Muscle of arm (tissue), 12 donors: Measurements from ENCODE around the gene SLC6A7. TPM values are rescaled to one million over a fixed set of nuclear protein-coding genes. Genes with fewer than 3 reads are reported as not detected.
"Not testable (repeated sequence)": the region's sequence is repeated elsewhere in the genome, so short reads cannot be mapped to it uniquely, and the experiment has no call there.

Experiments used
- DNase-seq: peaks from one replicate; pipeline ENCODE4 v3.0.0-alpha.2; 2013
- polyA plus RNA-seq, 12 donors: library from polyadenylated mRNA; unstranded; fragments of 120-200 nt; gene quantifications; one replicate each; pipeline ENCODE4 v1.2.1, GENCODE V29; 2013; ENCODE audit not compliant: insufficient read length in 12 of 12

Gene SLC6A7
- polyA plus RNA-seq, 12 donors: 0.20 to 1.9 (median 0.52) TPM; not detected in 2

- DNase-seq: no peak
These were observed 51.7 kb downstream of the SLC6A7 start for GRCh38 chr5:150241298-150242160.

GRCh38 chr5:150242251-150242894 lies 52.5 kb downstream of the SLC6A7 start:
- no peak for DNase-seq

GRCh38 chr5:150243590-150243989 lies 53.7 kb downstream of the SLC6A7 start:
- no peak for DNase-seq

DNA sequence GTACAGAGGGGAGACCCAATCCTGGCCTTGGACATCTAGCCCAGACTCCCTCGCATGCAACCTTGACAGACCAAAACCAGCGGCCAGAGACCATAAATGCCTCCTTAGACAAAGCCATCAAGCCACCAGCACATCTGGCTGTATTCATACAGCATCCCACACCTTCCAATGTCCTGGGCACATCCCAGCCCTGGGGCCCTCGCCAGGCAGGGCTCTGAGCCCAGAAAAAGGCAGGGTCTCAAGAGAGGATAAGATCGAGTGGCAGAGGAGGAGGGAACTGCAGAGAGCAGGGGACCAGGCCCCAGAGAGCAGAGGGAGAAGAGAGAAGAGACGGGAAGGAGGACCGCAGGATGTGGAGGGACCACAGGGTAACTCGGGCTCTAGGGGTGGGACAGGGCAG lies 54.3 kb downstream of the SLC6A7 start:
- DNase-seq: no peak

DNA sequence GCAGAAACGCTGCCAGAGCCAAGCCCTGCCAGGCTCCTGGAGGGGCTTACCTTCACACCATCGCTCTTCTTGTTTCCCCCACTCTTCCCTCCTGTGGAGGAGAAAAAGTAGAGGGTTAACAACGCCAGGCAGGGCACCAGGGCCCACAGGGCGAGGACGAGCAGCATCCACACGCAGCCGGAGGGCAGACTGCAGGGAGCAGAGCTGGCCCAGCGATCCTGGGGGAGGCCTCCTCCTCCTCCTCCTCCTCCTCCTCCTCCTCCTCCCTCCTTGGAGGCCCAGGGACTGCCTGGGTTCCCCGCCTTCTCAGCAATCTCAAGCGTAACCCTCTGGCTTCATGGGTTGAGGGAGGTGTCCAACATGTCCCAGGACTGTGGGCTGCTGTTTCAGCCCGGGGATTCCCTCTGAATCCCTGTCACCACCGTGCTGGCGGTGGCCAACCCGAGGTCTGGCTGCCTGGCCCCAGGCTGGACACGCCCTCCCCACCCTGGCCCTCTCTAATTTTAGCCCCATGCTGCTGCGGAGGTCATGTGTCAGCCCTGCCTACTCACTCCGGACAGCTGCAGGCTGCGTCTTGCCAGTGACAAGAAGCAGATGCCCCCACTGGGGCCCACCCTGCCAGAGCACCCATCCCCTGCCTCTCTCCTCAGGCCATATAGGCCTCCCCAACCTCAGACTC lies 55.4 kb downstream of the SLC6A7 start:
- DNase-seq: peak; percentile 40

GRCh38 chr5:150245808-150246207 lies 55.9 kb downstream of the SLC6A7 start:
- no peak for DNase-seq

DNA sequence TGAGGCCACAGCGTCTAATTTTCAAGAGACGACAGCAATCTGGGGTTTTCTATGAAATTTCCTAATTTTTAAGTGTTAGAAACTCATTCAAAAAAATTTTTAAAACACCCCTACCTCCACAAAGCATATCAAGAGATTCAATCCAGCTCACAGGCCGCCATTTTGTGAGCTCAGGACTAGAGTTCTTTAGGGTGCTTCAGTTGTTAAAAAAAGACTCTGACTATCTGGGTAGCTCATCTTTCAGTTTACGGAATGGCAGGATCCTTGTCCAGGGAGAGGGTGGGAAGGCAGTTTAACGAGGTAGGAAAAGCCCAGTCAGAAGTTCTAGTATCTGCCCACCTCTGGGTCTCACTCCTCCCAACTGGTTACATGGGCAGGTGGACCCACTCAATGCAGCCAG lies 56.6 kb downstream of the SLC6A7 start:
- DNase-seq: no peak

DNA sequence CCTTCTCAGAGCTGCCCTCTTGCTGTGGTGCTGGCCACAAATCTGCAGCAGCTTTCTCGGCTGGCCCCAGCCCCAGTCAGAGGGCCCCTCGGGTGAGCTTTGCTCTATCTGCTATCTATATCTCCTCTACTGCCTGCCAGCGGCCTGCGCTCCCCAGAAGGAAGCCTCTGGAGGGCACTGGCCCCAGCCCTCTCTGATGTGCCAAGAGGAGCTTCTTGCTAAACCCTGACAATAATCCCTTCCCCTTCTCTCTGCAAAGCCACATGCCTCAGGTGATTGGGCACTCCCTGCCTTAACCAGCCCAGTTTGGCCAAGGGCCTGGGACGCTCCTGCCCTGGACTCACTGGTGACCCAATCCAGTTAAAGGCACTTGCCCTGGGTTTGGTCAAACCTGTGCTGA lies 57.0 kb downstream of the SLC6A7 start:
- DNase-seq: no peak

DNA sequence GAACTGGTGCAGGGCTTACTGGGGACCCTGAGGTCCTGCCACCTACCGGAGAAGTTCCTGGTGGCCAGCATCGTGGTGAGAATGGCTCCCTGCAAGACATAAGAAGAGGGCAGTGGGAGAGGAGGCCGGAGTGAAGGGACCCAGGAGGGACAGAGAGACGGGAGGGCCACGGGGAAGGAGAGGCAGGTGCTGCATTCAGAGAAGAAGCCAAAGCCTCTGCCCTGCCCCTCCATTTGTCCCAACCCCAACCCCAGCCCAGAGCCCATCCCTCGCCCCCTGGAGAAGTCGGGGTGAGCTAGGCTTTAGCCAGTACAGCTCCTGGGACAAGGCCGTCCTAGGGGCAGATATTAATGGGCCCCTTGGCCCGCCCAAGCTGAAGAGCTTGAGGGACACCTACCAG lies 57.9 kb downstream of the SLC6A7 start:
- DNase-seq: no peak

DNA sequence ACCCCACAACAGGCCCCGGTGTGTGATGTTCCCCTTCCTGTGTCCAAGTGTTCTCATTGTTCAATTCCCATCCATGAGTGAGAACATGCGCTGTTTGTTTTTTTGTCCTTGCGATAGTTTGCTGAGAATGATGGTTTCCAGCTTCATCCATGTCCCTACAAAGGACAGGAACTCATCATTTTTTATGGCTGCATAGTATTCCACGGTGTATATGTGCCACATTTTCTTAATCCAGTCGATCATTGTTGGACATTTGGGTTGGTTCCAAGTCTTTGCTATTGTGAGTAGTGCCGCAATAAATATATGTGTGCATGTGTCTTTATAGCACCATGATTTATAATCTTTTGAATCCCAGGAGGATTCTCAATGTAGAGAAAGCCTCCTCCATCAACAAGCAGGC lies 58.6 kb downstream of the SLC6A7 start:
- not testable (repeated sequence) for DNase-seq

GRCh38 chr5:150248946-150249345 lies 59.1 kb downstream of the SLC6A7 start:
- no peak for DNase-seq

DNA sequence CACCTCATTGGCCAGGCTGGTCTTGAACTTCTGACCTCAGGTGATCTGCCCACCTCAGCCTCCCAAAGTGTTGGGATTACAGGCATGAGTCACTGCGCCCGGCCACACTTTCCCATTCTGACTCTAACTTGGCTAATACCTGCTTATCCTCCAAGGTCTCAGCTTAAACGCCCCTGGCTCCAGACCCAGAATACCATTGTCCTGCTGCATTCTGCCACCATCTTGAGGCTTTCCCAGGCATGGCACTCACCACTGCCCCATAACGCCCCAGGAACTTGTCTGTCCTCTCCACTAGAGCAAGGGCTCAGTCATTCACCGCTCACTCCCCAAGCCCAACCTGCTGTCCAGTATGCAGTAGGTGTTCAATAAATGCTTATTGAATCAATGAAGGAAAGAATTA lies 59.9 kb downstream of the SLC6A7 start:
- no peak for DNase-seq

DNA sequence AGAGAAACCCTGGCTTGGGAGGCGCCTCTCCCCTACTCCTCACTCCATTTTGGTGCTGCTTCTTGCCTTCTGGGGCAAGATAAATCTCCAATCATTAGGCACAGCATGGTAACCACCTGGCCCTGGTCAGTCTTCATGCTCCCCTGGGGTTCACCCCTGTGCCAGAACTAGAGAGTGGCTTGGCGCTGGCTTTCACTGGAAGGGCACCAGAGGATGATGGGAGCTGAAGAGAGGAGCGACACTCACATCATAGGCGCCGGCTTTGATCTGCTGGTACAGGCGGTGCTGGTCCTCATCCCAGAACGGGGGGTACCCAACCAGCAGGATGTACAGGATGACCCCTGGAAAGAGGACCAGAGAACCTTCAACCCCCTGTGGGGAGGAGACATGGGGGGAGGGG lies 61.6 kb downstream of the SLC6A7 start:
- no peak for DNase-seq

DNA sequence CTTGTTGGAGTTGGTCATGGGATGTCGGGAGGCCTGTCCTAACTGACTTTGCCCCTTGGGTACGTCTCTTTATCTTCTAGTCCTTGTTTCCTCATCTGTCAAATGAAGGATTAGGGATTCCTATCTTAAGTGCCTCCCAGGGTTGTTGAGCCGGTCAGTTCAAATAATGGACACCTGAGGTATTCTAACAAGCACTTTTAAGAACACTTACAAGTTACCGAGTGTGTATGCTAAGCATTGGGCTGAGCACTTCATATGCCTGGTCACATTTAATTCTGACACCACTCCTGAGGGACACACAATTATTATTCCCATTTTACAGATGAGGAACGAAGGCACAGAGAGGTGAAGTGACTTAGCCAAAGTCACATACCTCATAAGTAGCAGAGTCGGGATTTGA lies 62.6 kb downstream of the SLC6A7 start:
- no peak for DNase-seq

GRCh38 chr5:150253416-150254208 lies 63.8 kb downstream of the SLC6A7 start:
- DNase-seq: no peak

- DNase-seq: no peak
These were observed 64.5 kb downstream of the SLC6A7 start for GRCh38 chr5:150254363-150254762.

- no peak for DNase-seq
These were observed 64.9 kb downstream of the SLC6A7 start for GRCh38 chr5:150254774-150255173.

DNA sequence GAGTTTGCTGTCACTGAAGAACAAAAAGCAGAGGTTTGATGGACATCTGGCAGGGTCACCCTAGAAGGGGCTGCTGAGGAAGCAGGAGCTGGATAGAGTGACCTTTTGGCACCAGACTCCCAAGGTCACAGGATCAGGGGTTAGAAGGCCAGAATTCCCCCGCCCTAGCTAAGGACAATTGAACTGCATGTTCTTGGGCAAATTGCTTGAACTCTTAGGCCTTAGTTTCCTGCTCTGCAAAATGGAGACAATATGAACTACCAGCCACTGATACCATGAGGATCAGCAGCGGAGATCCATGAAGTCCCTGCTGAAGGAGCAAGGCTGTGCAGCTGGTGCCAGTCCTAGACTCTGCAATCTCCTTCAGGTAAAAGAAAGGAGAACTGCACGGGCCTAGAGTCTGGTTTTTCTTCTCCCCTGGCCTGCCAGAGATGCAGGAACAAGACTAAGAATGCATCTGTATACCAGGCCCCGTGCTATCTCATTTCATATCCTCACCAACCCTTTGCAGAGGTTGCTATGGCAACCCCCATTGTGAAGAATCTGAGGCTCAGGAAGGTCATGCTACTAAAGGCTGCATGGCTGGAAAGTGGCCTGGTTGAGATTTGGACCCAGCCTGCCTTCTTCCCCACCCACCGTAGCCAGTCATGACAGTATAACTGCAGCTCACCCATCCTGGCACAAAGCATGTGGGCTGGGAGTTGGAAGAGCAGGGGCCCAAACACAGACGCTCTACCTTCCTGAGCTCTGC lies 66.0 kb downstream of the SLC6A7 start:
- DNase-seq: no peak

DNA sequence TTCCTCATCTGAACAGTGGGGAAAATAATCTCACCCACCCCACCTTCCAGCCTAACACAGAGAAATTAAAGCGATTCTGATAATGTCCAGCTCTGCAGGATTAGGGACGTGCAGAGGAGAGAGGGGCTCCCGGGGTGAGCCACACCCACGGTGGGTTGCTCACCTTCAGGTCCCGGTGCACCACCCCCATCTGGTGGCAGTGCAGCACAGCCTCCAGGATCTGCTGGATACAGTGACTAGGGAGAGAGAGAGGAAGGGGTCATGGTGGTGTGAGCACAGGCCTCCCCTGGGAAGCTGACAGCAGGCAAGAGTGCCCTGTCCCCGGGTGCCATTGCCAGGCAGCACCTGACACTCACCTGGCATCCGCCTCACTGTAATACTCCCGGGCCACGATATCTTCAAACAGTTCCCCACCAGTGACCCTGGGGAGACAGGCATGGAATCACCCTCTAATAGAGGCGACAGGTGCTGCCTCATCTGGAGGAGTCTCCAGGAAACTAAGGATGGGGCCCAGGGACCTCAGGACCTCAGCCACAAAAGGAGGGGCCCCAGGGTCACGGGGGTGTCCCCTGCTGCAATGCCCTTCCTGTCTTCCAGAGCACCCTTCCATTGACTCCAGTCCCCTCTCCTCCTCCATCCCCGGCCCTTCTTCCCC lies 66.7 kb downstream of the SLC6A7 start:
- no peak for DNase-seq

- no peak for DNase-seq
These were observed 67.6 kb downstream of the SLC6A7 start for GRCh38 chr5:150257424-150257823.

DNA sequence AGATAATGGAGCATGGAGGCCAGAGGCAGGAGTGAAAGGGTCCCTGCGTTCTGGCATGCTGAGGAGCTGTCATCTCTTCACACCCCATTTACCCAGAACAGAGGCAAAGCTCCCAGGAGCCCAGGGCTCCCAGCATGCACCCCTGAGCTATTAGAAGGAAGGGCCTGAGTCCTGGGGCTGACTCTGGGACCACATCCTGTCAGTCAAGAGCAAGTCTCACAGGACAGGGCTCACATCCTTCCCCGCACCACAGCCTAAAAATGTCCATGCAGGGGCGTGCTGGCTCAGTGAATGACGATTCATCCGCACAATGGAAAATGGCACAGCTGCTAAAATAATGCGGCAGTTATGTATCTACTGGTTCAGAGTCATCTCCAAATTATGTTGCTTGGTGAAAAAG lies 68.3 kb downstream of the SLC6A7 start:
- peak; percentile 64 for DNase-seq
